HEK293T (cell line): ENCODE measurements around the gene VTN.
A peak's percentile ranks its signal among the peaks of the same experiment; 100 is the strongest.

Experiments
- CTCF ChIA-PET: fragments of 350-600 bp; formaldehyde crosslinking; extraction: SDS; loops from one replicate; lab custom pipeline; 2021; ENCODE audit warnings: antibody characterized with exemption, inconsistent platforms; lab: Yijun Ruan, JAX
- POLR2A ChIA-PET: fragments of 350-600 bp; formaldehyde crosslinking; extraction: SDS; loops from one replicate; lab custom pipeline; 2020; ENCODE audit warnings: antibody characterized with exemption, inconsistent platforms; lab: Yijun Ruan, JAX
- DNase-seq: peaks from one replicate; pipeline ENCODE4 v3.0.0; 2012; ENCODE audit warnings: mixed read lengths; ENCODE audit errors: extremely low spot score
- ARNT ChIP-seq: fragments of 450-650 bp; IDR thresholded peaks from 2 replicates; pipeline ENCODE4 v1.6.1; 2017; ENCODE audit warnings: mild to moderate bottlenecking
- BHLHE40 ChIP-seq: fragments of 450-650 bp; IDR thresholded peaks from 2 replicates; pipeline ENCODE4 v1.6.1; 2016; ENCODE audit warnings: mild to moderate bottlenecking, moderate library complexity, borderline replicate concordance
- CTBP1 ChIP-seq: fragments of 450-650 bp; IDR thresholded peaks from 2 replicates; pipeline ENCODE4 v1.6.1; 2016; ENCODE audit warnings: borderline replicate concordance
- ELF4 ChIP-seq: fragments of 450-650 bp; IDR thresholded peaks from 2 replicates; pipeline ENCODE4 v1.6.1; 2017; ENCODE audit warnings: antibody characterized with exemption
- FOXA1 ChIP-seq: fragments of 450-650 bp; IDR thresholded peaks from 2 replicates; pipeline ENCODE4 v1.6.1; 2016; ENCODE audit warnings: mild to moderate bottlenecking
- FOXK2 ChIP-seq: fragments of 450-650 bp; IDR thresholded peaks from 2 replicates; pipeline ENCODE4 v1.6.1; 2016; ENCODE audit warnings: mild to moderate bottlenecking
- FOXM1 ChIP-seq: fragments of 450-650 bp; IDR thresholded peaks from 2 replicates; pipeline ENCODE4 v1.6.1; 2017; ENCODE audit warnings: mild to moderate bottlenecking, borderline replicate concordance
- HDGF ChIP-seq: fragments of 450-650 bp; IDR thresholded peaks from 2 replicates; pipeline ENCODE4 v1.6.1; 2017; ENCODE audit warnings: antibody characterized with exemption, borderline replicate concordance
- L3MBTL2 ChIP-seq: fragments of 450-650 bp; conservative IDR thresholded peaks from 2 replicates; pipeline ENCODE4 v1.6.1; 2016; ENCODE audit warnings: mild to moderate bottlenecking
- LEF1 ChIP-seq: fragments of 450-650 bp; IDR thresholded peaks from 2 replicates; pipeline ENCODE4 v1.6.1; 2017; ENCODE audit warnings: mild to moderate bottlenecking, borderline replicate concordance
- NFRKB ChIP-seq: fragments of 450-650 bp; IDR thresholded peaks from 2 replicates; pipeline ENCODE4 v1.6.1; 2016; ENCODE audit warnings: mild to moderate bottlenecking, moderate library complexity
- PKNOX1 ChIP-seq: fragments of 450-650 bp; IDR thresholded peaks from 2 replicates; pipeline ENCODE4 v1.6.1; 2016
- SP1 ChIP-seq: fragments of 450-650 bp; IDR thresholded peaks from 2 replicates; pipeline ENCODE4 v1.6.1; 2017
- SUZ12 ChIP-seq: fragments of 450-650 bp; IDR thresholded peaks from 2 replicates; pipeline ENCODE4 v1.6.1; 2016; ENCODE audit warnings: mild to moderate bottlenecking
- TARDBP ChIP-seq: fragments of 450-650 bp; IDR thresholded peaks from 2 replicates; pipeline ENCODE4 v1.6.1; 2016
- ZNF384 ChIP-seq: fragments of 450-650 bp; IDR thresholded peaks from 2 replicates; pipeline ENCODE4 v1.6.1; 2016

VTN gene

GRCh38 chr17:28407974-28408306 lies 37.8 kb upstream of the VTN start:
- ChIA-PET POLR2A (interaction anchor here (0.8 to 3.7 kb wide), 6 partner anchors 8 to 236 kb away, joined by 3 to 29 read pairs (median 4); partner anchors contain the start of genes IFT20 and TNFAIP1), CTCF (interaction anchor here (0.6 to 5.1 kb wide), 4 partner anchors 9 to 98 kb away, joined by 3 to 45 read pairs (median 4); no protein-coding TSS in a partner anchor)
- DNase-seq: no peak
- TF ChIP-seq ELF4 (no peak), PKNOX1 (no peak), FOXA1 (no peak), ZNF384 (no peak), FOXM1 (no peak), NFRKB (no peak), L3MBTL2 (no peak), FOXK2 (no peak), LEF1 (no peak), CTBP1 (no peak), ARNT (no peak), TARDBP (no peak), HDGF (no peak), SP1 (no peak), SUZ12 (no peak), BHLHE40 (no peak)

DNA sequence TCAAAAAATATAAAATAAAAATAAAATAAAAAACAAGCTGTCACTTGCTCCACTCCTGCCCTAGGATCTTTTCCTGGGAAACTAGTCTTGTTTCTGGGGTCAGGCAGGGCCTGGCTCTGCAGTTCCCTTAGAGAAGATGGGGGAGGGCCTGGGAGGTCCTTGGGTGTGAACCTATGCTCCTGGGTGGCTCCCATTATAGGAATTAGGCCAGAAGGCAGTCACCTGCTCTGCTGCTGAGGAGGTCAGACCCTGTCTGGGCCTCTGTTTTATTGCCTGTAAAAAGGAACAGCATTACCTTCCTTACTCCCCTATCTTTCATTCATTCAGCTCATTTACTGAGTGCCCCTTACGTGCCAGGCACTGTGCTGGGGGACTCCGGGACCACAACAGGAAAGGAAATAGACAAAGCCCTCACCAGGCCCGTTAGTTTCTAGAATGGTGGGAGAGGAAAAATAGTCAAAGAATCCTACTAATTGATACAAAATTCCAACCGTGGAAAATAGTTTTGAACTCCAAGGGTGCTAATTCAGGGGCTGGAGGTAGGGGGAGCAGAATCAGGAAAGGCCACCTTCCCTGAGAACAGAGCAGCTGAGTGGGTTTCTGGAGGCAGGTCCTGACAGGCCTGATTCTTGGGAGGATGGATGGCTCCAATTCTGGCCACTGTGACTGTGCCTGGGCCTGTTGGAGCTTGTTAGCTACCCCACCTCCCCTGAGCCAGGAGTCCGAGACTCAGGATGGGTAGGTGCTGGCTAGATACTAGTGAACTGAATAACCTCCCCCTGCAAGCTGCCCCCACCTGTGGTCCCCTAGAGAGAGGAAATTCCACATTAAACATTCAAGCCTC lies 37.2 kb upstream of the VTN start:
- ChIA-PET POLR2A (interaction anchor here (0.6 to 3.7 kb wide), 11 partner anchors 9 to 237 kb away, joined by 3 to 29 read pairs (median 3); partner anchors contain the start of genes IFT20, POLDIP2 and TNFAIP1), CTCF (interaction anchor here (0.5 to 5.1 kb wide), 6 partner anchors 9 to 163 kb away, joined by 3 to 45 read pairs (median 4); no protein-coding TSS in a partner anchor)
- DNase-seq: no peak
- TF ChIP-seq FOXA1 (no peak), PKNOX1 (0 out of 2 replicates have a peak, but pooled peaks have one; percentile 40)

- no peak for DNase-seq
- POLR2A ChIA-PET: interaction anchor here (0.9 to 3.7 kb wide), 9 partner anchors 8 to 126 kb away, joined by 3 to 29 read pairs (median 8); partner anchors contain the start of genes IFT20, POLDIP2 and TNFAIP1
- no peak for TF ChIP-seq L3MBTL2
- TF ChIP-seq FOXM1: no peak
- no peak for TF ChIP-seq FOXA1
- no peak for TF ChIP-seq BHLHE40
- TF ChIP-seq PKNOX1: no peak
- TF ChIP-seq ARNT: no peak
- TF ChIP-seq ZNF384: no peak
- no peak for TF ChIP-seq HDGF
- TF ChIP-seq NFRKB: no peak
- TF ChIP-seq SP1: no peak
- no peak for TF ChIP-seq SUZ12
- TF ChIP-seq FOXK2: no peak
- CTCF ChIA-PET: interaction anchor here (5.1 kb wide), 1 partner anchor 11 kb away, joined by 45 read pairs; no protein-coding TSS in a partner anchor
Measured at GRCh38 chr17:28406473-28406814, 36.3 kb upstream of the VTN start.

DNA sequence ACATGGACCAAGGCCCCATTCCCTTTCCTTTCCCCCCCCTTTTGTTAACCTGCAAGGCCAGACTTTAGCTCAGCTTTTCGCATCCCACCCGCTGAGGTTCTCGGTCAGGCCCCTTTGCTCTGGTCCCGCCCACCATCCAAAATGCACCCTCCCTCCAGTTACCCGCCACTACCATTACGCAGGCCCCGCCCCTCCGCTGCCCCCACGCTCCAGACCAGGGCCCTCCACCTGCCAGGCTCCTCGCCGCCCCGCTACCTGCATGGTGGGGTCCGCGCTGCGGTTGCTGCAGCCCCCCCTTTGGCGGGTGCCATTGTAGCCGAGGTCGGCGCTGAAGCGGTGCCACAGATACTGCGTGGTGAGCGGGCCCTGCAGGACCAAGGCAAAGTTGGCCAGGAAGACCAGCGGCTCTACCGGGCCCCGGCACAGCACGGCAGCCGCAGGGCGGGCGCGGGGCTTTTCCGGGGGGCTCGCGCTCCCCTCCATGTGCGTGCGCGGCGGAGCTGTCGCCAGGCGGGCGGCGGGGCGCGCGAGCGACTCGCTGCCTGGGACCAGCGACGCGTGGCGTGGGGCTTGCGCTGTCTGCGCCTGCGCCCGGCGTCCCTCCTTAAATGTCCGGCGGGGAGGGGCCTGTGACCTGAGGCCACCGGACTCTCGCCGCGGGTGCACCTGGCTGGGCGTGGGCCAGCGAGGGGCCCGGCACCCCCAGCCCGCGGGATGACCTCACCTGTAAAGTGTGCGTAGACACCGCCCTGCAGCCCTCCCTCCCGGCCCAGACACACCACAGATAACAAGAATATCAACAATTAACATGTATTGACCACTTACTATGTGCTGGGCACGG lies 35.7 kb upstream of the VTN start, which contains the start of gene SLC46A1:
Gene SLC46A1, minus strand, starts transcription at position 581 of the 841 bp plus-strand sequence. Its CDS starts 98 bp downstream, at position 483.
- peak; percentile 70 for DNase-seq
- ChIA-PET CTCF (interaction anchor here (5.1 kb wide), 1 partner anchor 11 kb away, joined by 45 read pairs; no protein-coding TSS in a partner anchor), POLR2A (interaction anchor here (0.7 to 3.7 kb wide), 17 partner anchors 9 to 165 kb away, joined by 3 to 29 read pairs (median 4); partner anchors contain the start of genes IFT20, PIGS, POLDIP2 and TNFAIP1)
- no peak for TF ChIP-seq NFRKB
- TF ChIP-seq SP1: no peak
- TF ChIP-seq L3MBTL2: peak; percentile 38; the same call in 1 of the 2 replicates

DNA sequence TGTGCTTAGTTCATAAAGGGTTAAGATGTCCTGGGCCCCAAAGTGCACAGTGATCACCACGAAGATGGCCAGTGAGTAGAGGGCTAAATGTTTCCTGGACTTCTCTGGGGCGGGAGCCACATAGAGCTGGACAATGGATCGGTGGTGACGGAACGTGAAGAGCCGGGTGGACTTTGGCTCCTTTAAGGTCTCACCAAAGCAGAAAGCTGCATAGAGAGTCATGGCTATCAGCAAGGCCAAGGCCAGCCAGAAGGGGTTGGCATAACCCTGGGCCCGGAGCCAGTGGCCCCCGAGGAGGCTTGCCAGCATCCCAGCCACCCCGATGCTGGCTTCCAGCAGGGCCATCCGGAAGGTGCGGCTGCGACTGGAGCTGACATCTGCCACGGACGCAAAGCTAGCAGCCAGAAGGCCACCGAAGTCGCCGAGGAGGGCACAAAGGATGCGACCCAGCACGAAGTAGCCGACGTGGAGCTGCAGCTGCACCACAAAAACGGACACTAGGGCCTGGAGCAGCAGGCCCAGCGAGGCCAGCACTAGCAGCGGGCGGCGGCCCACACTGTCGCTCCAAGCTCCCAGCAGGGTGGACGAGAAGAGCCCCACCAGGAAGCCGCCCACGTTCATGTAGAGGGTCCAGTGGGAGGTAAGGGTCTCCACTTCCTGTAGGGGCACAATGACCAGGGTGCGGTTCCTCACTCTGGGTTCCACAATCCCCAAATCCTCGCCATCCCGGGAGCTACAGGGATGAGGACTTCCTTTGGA lies 34.9 kb upstream of the VTN start:
- TF ChIP-seq PKNOX1 (no peak), SUZ12 (no peak), ARNT (no peak), BHLHE40 (no peak)
- ChIA-PET POLR2A (interaction anchor here (0.6 to 3.7 kb wide), 15 partner anchors 9 to 166 kb away, joined by 3 to 29 read pairs (median 3); partner anchors contain the start of genes IFT20, PIGS, POLDIP2 and TNFAIP1), CTCF (interaction anchor here (5.1 kb wide), 1 partner anchor 12 kb away, joined by 45 read pairs; no protein-coding TSS in a partner anchor)
- no peak for DNase-seq
